AG09319 (cell line): ENCODE measurements around the gene TSC22D2.

Source experiments
- DNase-seq: peaks from one replicate; pipeline ENCODE4 v3.0.0-alpha.2; 2010; ENCODE audit warnings: low read depth; ENCODE audit errors: extremely low read depth
- CTCF ChIP-seq: IDR thresholded peaks from 2 replicates; pipeline ENCODE4 v1.5.1; 2011; ENCODE audit warnings: low read depth, mild to moderate bottlenecking, inconsistent platforms, low read length, moderate library complexity

TSC22D2 gene

GRCh38 chr3:150436161-150436560 lies 28.1 kb downstream of the TSC22D2 start:
- DNase-seq: no peak
- TF ChIP-seq CTCF: no peak

- DNase-seq: no peak
These were observed 31.6 kb downstream of the TSC22D2 start for GRCh38 chr3:150439657-150440056.

GRCh38 chr3:150443331-150443741 lies 35.2 kb downstream of the TSC22D2 start:
- no peak for TF ChIP-seq CTCF

More at GRCh38 chr3:150439657-150440056, 31.6 kb downstream of the TSC22D2 start:
- TF ChIP-seq CTCF: no peak

GRCh38 chr3:150444371-150444770 lies 36.3 kb downstream of the TSC22D2 start:
- TF ChIP-seq CTCF: no peak
- no peak for DNase-seq

More at GRCh38 chr3:150443331-150443741, 35.2 kb downstream of the TSC22D2 start:
- DNase-seq: no peak

GRCh38 chr3:150446470-150446977 lies 38.4 kb downstream of the TSC22D2 start:
- no peak for DNase-seq
- TF ChIP-seq CTCF: no peak

GRCh38 chr3:150447084-150447483 lies 39.0 kb downstream of the TSC22D2 start:
- TF ChIP-seq CTCF: no peak
- no peak for DNase-seq

- TF ChIP-seq CTCF: no peak
- no peak for DNase-seq
These were observed 39.8 kb downstream of the TSC22D2 start for GRCh38 chr3:150447631-150448465.
